IgD-negative memory B cell (primary cell): ENCODE results near the gene CIAO3. TPM values are rescaled to one million over a fixed set of nuclear protein-coding genes. Genes with fewer than 3 reads are reported as not detected.

Source experiments
- H3K27ac Mint-ChIP-seq, 3 donors: one replicate each; pipeline ENCODE4 v1.8.0; 2020 to 2022; ENCODE audit warnings: mild to moderate bottlenecking in 3 of 3, mixed read lengths in 3 of 3, moderate library complexity in 1 of 3
- H3K27me3 Mint-ChIP-seq: one replicate; pipeline ENCODE4 v1.8.0; 2021; ENCODE audit warnings: mixed read lengths
- H3K36me3 Mint-ChIP-seq: one replicate; pipeline ENCODE4 v1.8.0; 2020; ENCODE audit warnings: mild to moderate bottlenecking, mixed read lengths
- H3K4me1 Mint-ChIP-seq, 3 donors: one replicate each; pipeline ENCODE4 v1.8.0; 2020 to 2022; ENCODE audit warnings: mixed read lengths in 3 of 3, mild to moderate bottlenecking in 1 of 3
- H3K4me3 Mint-ChIP-seq, 4 donors: one replicate each; pipeline ENCODE4 v1.8.0; 2020 to 2022; ENCODE audit warnings: mild to moderate bottlenecking in 4 of 4, mixed read lengths in 4 of 4, moderate library complexity in 3 of 4
- H3K9me3 Mint-ChIP-seq, 3 donors: one replicate each; pipeline ENCODE4 v1.8.0; 2020 to 2021; ENCODE audit warnings: mixed read lengths in 3 of 3, mild to moderate bottlenecking in 1 of 3
- polyA plus RNA-seq: library from polyadenylated mRNA; unstranded; fragments of 300-500 nt; fragmentation: Illumina TruSeq; gene quantifications from one replicate; pipeline ENCODE4 v1.2.3, GENCODE V29; 2021

Gene CIAO3
- polyA plus RNA-seq, 1 donor from 2014 or later, result 29.4 TPM

- no peaks in the 10 kb centered on the region for H3K36me3 Mint-ChIP-seq
- no peaks in the 10 kb centered on the region for H3K4me1 Mint-ChIP-seq
- H3K27ac Mint-ChIP-seq, result no peak overlapping the region
Observed at GRCh38 chr16:766820-767640, 26.2 kb upstream of the CIAO3 start.

GRCh38 chr16:766008-766819, 25.4 kb upstream of the CIAO3 start:
- Mint-ChIP-seq H3K9me3 (no peaks in the 10 kb centered on the region), H3K27me3 (peaks cover 2% of the 10 kb centered on the region), H3K4me3 (no peak overlapping the region), H3K4me1 (no peaks in the 10 kb centered on the region), H3K27ac (no peak overlapping the region), H3K36me3 (no peaks in the 10 kb centered on the region)

More at GRCh38 chr16:766820-767640, 26.2 kb upstream of the CIAO3 start:
- Mint-ChIP-seq H3K9me3 (no peaks in the 10 kb centered on the region), H3K4me3 (no peak overlapping the region), H3K27me3 (peaks cover 2% of the 10 kb centered on the region)

GRCh38 chr16:765488-765865, 24.7 kb upstream of the CIAO3 start:
- peaks cover 2% of the 10 kb centered on the region for H3K27me3 Mint-ChIP-seq
- H3K27ac Mint-ChIP-seq, result no peak overlapping the region
- H3K9me3 Mint-ChIP-seq, result no peaks in the 10 kb centered on the region
- H3K4me1 Mint-ChIP-seq, result no peaks in the 10 kb centered on the region
- H3K4me3 Mint-ChIP-seq, result no peak overlapping the region
- H3K36me3 Mint-ChIP-seq, result no peaks in the 10 kb centered on the region

- no peak overlapping the region for H3K4me3 Mint-ChIP-seq
- no peak overlapping the region for H3K27ac Mint-ChIP-seq
- H3K4me1 Mint-ChIP-seq, result no peaks in the 10 kb centered on the region
- no peaks in the 10 kb centered on the region for H3K9me3 Mint-ChIP-seq
- no peaks in the 10 kb centered on the region for H3K36me3 Mint-ChIP-seq
- peaks cover 2% of the 10 kb centered on the region for H3K27me3 Mint-ChIP-seq
Observed at GRCh38 chr16:764848-765487, 24.2 kb upstream of the CIAO3 start.

- no peaks in the 10 kb centered on the region for H3K36me3 Mint-ChIP-seq
- H3K4me1 Mint-ChIP-seq, result no peaks in the 10 kb centered on the region
- no peak overlapping the region for H3K27ac Mint-ChIP-seq
- H3K9me3 Mint-ChIP-seq, result no peaks in the 10 kb centered on the region
- no peak overlapping the region for H3K4me3 Mint-ChIP-seq
- peaks cover 2% of the 10 kb centered on the region for H3K27me3 Mint-ChIP-seq
Observed at GRCh38 chr16:764184-764750, 23.5 kb upstream of the CIAO3 start.

GRCh38 chr16:763369-764183, 22.8 kb upstream of the CIAO3 start:
- Mint-ChIP-seq H3K4me3 (no peak overlapping the region), H3K9me3 (no peaks in the 10 kb centered on the region), H3K36me3 (no peaks in the 10 kb centered on the region), H3K27me3 (peaks cover 2% of the 10 kb centered on the region), H3K27ac (no peak overlapping the region), H3K4me1 (no peaks in the 10 kb centered on the region)

- no peaks in the 10 kb centered on the region for H3K9me3 Mint-ChIP-seq
- H3K4me1 Mint-ChIP-seq, result no peaks in the 10 kb centered on the region
- H3K4me3 Mint-ChIP-seq, result no peak overlapping the region
- H3K36me3 Mint-ChIP-seq, result no peaks in the 10 kb centered on the region
- peak overlapping the region in 1 of 3 donors; percentile 76 for H3K27ac Mint-ChIP-seq
- peaks cover 3% of the 10 kb centered on the region for H3K27me3 Mint-ChIP-seq
Observed at GRCh38 chr16:762595-763268, 21.9 kb upstream of the CIAO3 start.

- Mint-ChIP-seq H3K27ac (no peak overlapping the region), H3K4me3 (peak overlapping the region in 1 of 4 donors; percentile 52), H3K27me3 (peaks cover 6% of the 10 kb centered on the region), H3K36me3 (peaks cover 2% of the 10 kb centered on the region), H3K4me1 (peaks cover 0 to 2% (median 0%) of the 10 kb centered on the region in 3 donors), H3K9me3 (no peaks in the 10 kb centered on the region)
Observed at GRCh38 chr16:761625-762513, 21.1 kb upstream of the CIAO3 start.

GRCh38 chr16:760545-761343, 19.9 kb upstream of the CIAO3 start, which contains the start of gene MSLN:
MSLN (plus strand) TSS chr16:760734; CDS start chr16:762681, 1,947 bp downstream.
- no peak within 1 kb of the TSS for H3K27ac Mint-ChIP-seq
- H3K4me3 Mint-ChIP-seq, result no peak within 1 kb of the TSS
- H3K36me3 Mint-ChIP-seq, result peaks cover 2% of the 10 kb centered on the region
- peaks cover 0 to 2% (median 0%) of the 10 kb centered on the region in 3 donors for H3K4me1 Mint-ChIP-seq
- H3K9me3 Mint-ChIP-seq, result peaks cover 0 to 4% (median 3%) of the 10 kb centered on the region in 3 donors
- peaks cover 6% of the 10 kb centered on the region for H3K27me3 Mint-ChIP-seq

- Mint-ChIP-seq H3K36me3 (peaks cover 2% of the 10 kb centered on the region), H3K27me3 (peaks cover 6% of the 10 kb centered on the region), H3K9me3 (peaks cover 0 to 4% (median 3%) of the 10 kb centered on the region in 3 donors), H3K4me1 (peaks cover 0 to 2% (median 0%) of the 10 kb centered on the region in 3 donors), H3K4me3 (no peak overlapping the region), H3K27ac (no peak overlapping the region)
Observed at GRCh38 chr16:760065-760464, 19.3 kb upstream of the CIAO3 start.

GRCh38 chr16:759110-759910, 18.5 kb upstream of the CIAO3 start:
- no peak overlapping the region for H3K4me3 Mint-ChIP-seq

More at GRCh38 chr16:759110-759910, 18.5 kb upstream of the CIAO3 start:
- Mint-ChIP-seq H3K27me3 (peaks cover 9% of the 10 kb centered on the region), H3K4me1 (peaks cover 0 to 5% (median 0%) of the 10 kb centered on the region in 3 donors), H3K9me3 (peaks cover 0 to 4% (median 3%) of the 10 kb centered on the region in 3 donors), H3K36me3 (peaks cover 2% of the 10 kb centered on the region), H3K27ac (no peak overlapping the region)
